Stomach (tissue), 9 donors: ENCODE measurements around the gene CALR. TPM values are rescaled to one million over a fixed set of nuclear protein-coding genes. Genes with fewer than 3 reads are reported as not detected.

Source experiments
- DNase-seq, 2 donors: peaks; one replicate each; pipeline versions ENCODE4 v3.0.0 to v3.0.0-alpha.2; 2013 to 2019
- H3K27ac ChIP-seq, 5 donors: fragments of 200-600 bp in 4 of 5; sonication (generic) in 4 of 5; one replicate each; pipeline ENCODE4 v1.5.1; 2013 to 2019; ENCODE audit warnings: mild to moderate bottlenecking in 1 of 5, moderate library complexity in 1 of 5
- H3K27me3 ChIP-seq, 3 donors: fragments of 200-600 bp; sonication (generic); one replicate each; pipeline ENCODE4 v1.5.1; 2017 to 2019; ENCODE audit warnings: mixed run types in 1 of 3
- H3K36me3 ChIP-seq, 4 donors: fragments of 200-600 bp; sonication (generic); 1 replicate in 3 of 4; 2 replicates in 1 of 4; pipeline ENCODE4 v1.5.1; 2016 to 2019
- H3K4me1 ChIP-seq, 4 donors: fragments of 200-600 bp; sonication (generic); one replicate each; pipeline ENCODE4 v1.5.1; 2016 to 2019
- H3K4me3 ChIP-seq, 4 donors: fragments of 200-600 bp; sonication (generic) in 3 of 4; one replicate each; pipeline ENCODE4 v1.5.1; 2016 to 2019; ENCODE audit warnings: mild to moderate bottlenecking in 1 of 4
- H3K9me3 ChIP-seq, 4 donors: fragments of 200-600 bp; sonication (generic); one replicate each; pipeline ENCODE4 v1.5.1; 2016 to 2019
- EP300 ChIP-seq: sonication (generic); formaldehyde crosslinking; IDR thresholded peaks from one replicate; pipeline ENCODE4 v1.6.1; 2017; ENCODE audit warnings: antibody characterized with exemption
- POLR2A ChIP-seq, 4 donors: fragments of 450-650 bp; IDR thresholded peaks; one replicate each; pipeline ENCODE4 v1.6.1; 2016; ENCODE audit warnings: antibody characterized with exemption in 4 of 4, control low read depth in 2 of 4, mild to moderate bottlenecking in 1 of 4, moderate library complexity in 1 of 4
- POLR2AphosphoS5 ChIP-seq, 3 donors: sonication (generic); formaldehyde crosslinking; IDR thresholded peaks; one replicate each; pipeline ENCODE4 v1.6.1; 2016; ENCODE audit warnings: antibody characterized with exemption in 3 of 3
- WGBS, 5 donors: extraction: QIAGEN DNeasy Blood & Tissue Kit in 3 of 5; methylation state at CpG; one replicate each; pipeline versions ENCODE4 v1.1.5 to v1.1.7; 2013 to 2018; 5-methylcytosine and 5-hydroxymethylcytosine counted together
- intact Hi-C: fragments of 100-400 bp; cut with DNase I; formaldehyde crosslinking; loops from one replicate; pipeline ENCODE4 v1.15.1; 2023; ENCODE audit warnings: low total_unique reads
- polyA plus RNA-seq, 3 donors: library from polyadenylated mRNA; stranded (reverse); fragments of 200-250 nt; gene quantifications; one replicate each; pipeline ENCODE4 v1.2.3, GENCODE V29; 2013
- total RNA-seq, 5 donors: library from RNA; depleted of rRNA; stranded (reverse); fragments of >200 nt; gene quantifications; one replicate each; pipeline versions ENCODE4 v1.1.0 to v1.2.3, GENCODE V29; 2014 to 2016
- TF ChIP-seq, protein P1 (sequence below), 7 experiments: fragments of 450-650 bp in 4 of 7; fragments of 200-600 bp in 3 of 7; sonication (generic) in 3 of 7; IDR thresholded peaks; one replicate each; pipeline ENCODE4 v1.5.1; 2016 to 2019; ENCODE audit warnings: antibody characterized with exemption in 7 of 7, control low read depth in 2 of 7, mild to moderate bottlenecking in 1 of 7
- donor health status: healthy with polysubstance abuse.
- donor health status: Bipolar disorder and iron deficiency.
- donor health status: healthy.

CALR gene
- total and polyA plus RNA-seq, 8 donors = 71.2 to 947 (median 354) TPM

DNA sequence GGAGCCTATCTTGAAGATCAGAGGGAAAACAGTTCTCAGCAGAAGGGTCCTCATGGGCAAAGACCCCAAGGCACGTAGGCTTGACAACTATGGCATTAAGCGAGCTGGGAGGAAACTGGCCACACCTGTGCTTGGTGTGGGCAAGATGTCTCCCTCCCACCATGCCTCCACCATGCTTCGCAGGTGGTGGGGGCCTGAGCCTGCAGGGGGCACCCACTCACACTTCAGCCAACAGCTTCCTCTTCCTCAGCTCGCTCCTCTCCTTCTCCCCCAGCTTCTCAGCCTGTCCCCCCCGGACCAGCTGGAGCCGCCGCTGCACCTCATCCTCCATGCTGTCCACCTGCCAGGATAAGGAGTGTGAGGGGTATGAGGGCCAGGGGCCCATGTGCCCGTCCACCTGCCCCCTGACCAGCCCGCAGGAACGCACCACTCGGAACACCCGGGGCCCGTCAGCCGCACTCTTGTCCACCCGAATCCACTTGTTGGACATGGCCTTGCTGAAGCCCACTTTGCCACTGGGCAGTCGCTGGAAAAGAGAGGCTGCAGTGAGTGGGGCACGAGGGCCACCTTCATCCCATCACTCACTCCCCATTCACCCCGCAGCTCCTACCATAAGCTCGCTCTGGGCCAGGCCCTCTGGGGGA is 8.3 kb upstream of the CALR start:
- no peak overlapping the region for H3K4me3 ChIP-seq
- H3K27ac ChIP-seq = no peak overlapping the region
- 88 to 96% (median 91%) methylated on average over 10 to 19 of the region's 19 CpGs for WGBS, 5 donors
- H3K4me1 ChIP-seq = peaks cover 11 to 32% (median 23%) of the 10 kb centered on the region in 4 donors
- peaks cover 53 to 61% (median 58%) of the 10 kb centered on the region in 4 donors for H3K36me3 ChIP-seq
- no peak for DNase-seq
- TF ChIP-seq EP300 = no peak
- TF ChIP-seq POLR2A (IDR thresholded peaks at IDR 0.05) = no peak
- no peak for TF ChIP-seq POLR2AphosphoS5 (IDR thresholded peaks at IDR 0.05)
- TF ChIP-seq, protein P1, sequence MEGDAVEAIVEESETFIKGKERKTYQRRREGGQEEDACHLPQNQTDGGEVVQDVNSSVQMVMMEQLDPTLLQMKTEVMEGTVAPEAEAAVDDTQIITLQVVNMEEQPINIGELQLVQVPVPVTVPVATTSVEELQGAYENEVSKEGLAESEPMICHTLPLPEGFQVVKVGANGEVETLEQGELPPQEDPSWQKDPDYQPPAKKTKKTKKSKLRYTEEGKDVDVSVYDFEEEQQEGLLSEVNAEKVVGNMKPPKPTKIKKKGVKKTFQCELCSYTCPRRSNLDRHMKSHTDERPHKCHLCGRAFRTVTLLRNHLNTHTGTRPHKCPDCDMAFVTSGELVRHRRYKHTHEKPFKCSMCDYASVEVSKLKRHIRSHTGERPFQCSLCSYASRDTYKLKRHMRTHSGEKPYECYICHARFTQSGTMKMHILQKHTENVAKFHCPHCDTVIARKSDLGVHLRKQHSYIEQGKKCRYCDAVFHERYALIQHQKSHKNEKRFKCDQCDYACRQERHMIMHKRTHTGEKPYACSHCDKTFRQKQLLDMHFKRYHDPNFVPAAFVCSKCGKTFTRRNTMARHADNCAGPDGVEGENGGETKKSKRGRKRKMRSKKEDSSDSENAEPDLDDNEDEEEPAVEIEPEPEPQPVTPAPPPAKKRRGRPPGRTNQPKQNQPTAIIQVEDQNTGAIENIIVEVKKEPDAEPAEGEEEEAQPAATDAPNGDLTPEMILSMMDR (IDR thresholded peaks at IDR 0.05) = no peak
- intact Hi-C loops = loop anchor here (10.0 kb wide), 1 partner anchor 45 kb away; the partner anchor contains the start of genes DNASE2 and KLF1
- no peaks in the 10 kb centered on the region for H3K9me3 ChIP-seq
- H3K27me3 ChIP-seq = no peaks in the 10 kb centered on the region

GRCh38 chr19:12932392-12933286 is 5.8 kb upstream of the CALR start:
- TF ChIP-seq, protein P1 (IDR thresholded peaks at IDR 0.05) = no peak
- TF ChIP-seq POLR2AphosphoS5 (IDR thresholded peaks at IDR 0.05) = no peak
- no peak for TF ChIP-seq POLR2A (IDR thresholded peaks at IDR 0.05)
- no peak for TF ChIP-seq EP300
- H3K4me1 ChIP-seq = peaks cover 18 to 43% (median 28%) of the 10 kb centered on the region in 4 donors
- H3K36me3 ChIP-seq = peaks cover 28 to 36% (median 33%) of the 10 kb centered on the region in 4 donors
- no peaks in the 10 kb centered on the region for H3K27me3 ChIP-seq
- intact Hi-C loops = loop anchor here (10.0 kb wide), 1 partner anchor 48 kb away; the partner anchor contains the start of genes DNASE2 and KLF1
- H3K27ac ChIP-seq = peak overlapping the region; percentile 81 to 91 (median 85)
- H3K4me3 ChIP-seq = peak overlapping the region; percentile 80 to 97 (median 92)
- WGBS, 5 donors = 25 to 28% (median 26%) methylated on average over 16 of the region's 16 CpGs
- DNase-seq = no peak
- no peaks in the 10 kb centered on the region for H3K9me3 ChIP-seq

DNA sequence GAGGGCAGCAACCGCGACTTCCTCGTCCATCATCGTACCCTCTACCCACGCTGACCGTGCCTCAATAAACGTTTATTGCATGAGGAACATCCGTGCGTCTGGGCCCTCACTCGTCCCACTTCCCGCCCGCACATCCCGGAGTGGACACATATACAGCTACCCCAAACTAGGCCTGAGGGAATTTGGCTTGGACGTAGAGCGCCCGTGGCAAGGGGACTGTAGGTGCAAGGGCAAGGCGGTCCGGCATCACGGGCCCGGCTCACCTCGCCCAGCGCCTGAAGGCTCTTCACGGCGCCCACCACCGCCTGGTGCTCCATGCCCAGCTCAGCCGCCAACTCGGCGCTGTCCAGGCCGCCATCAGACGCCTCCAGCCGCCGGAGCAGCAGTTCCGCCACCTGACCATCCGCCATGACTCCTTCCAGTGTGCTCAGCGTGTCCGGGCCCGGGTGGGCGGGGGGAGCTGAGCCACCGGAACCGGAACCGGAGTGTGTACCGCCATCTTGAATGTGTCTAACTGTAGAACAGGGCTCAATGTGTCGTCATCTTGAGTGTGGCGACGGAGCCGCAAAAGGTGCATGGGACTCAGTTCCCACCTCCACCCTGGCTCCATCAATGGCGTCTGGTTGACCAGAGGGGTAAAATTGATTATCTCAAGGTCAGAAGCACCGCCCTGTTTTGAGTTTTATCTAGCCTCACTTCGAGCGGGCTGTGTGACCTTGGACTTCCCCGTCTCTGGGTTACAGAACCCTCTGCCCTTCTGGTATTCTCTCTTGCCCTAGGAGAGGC is 4.9 kb upstream of the CALR start, which contains the start of gene FARSA:
TSS of gene FARSA (minus strand) at position 425 of the 786 bp plus-strand sequence. CDS start at position 410, 15 bp downstream.
- peak within 1 kb of the TSS; percentile 80 to 97 (median 92) for H3K4me3 ChIP-seq
- peak; percentile 93 to 97 for DNase-seq
- peaks cover 22 to 48% (median 32%) of the 10 kb centered on the region in 4 donors for H3K4me1 ChIP-seq
- no peaks in the 10 kb centered on the region for H3K27me3 ChIP-seq
- H3K36me3 ChIP-seq = peaks cover 21 to 28% (median 25%) of the 10 kb centered on the region in 4 donors
- peak within 1 kb of the TSS; percentile 81 to 91 (median 85) for H3K27ac ChIP-seq
- TF ChIP-seq EP300 = no peak
- peak; percentile 84 to 98 (median 98) for TF ChIP-seq POLR2AphosphoS5 (IDR thresholded peaks at IDR 0.05)
- 1 to 2% (median 1%) methylated on average over 41 to 51 of the region's 51 CpGs for WGBS, 5 donors
- intact Hi-C loops = loop anchor here (10.0 kb wide), 1 partner anchor 49 kb away; the partner anchor contains the start of genes DNASE2 and KLF1
- no peaks in the 10 kb centered on the region for H3K9me3 ChIP-seq

DNA sequence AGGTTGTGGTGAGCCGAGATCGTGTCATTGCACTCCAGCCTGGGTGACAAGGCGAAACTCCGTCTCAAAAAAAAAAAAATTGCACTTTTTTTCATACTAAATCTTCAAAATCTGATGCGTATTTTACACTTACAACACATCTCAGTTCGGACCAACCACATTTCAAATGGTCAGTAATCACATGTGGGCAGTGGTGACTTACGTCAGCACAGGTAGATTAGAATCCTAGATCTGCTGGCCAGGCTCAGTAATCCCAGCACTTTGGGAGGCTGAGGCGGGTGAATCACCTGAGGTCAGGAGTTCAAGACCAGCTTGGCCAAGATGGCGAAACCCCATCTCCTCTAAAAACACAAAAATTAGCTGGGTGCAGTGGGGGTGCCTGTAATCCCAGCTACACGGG is 3.3 kb upstream of the CALR start:
- 89 to 92% (median 91%) methylated on average over 10 of the region's 10 CpGs for WGBS, 5 donors
- no peaks in the 10 kb centered on the region for H3K9me3 ChIP-seq
- intact Hi-C loops = loop anchor here (10.0 kb wide), 1 partner anchor 50 kb away; the partner anchor contains the start of genes DNASE2 and KLF1

More for the DNA sequence above, 3.3 kb upstream of the CALR start:
- TF ChIP-seq EP300 (no peak), POLR2A (IDR thresholded peaks at IDR 0.05) (no peak), POLR2AphosphoS5 (IDR thresholded peaks at IDR 0.05) (no peak)
- TF ChIP-seq, protein P1 (IDR thresholded peaks at IDR 0.05) = no peak
- no peak overlapping the region for H3K4me3 ChIP-seq
- DNase-seq = no peak
- no peak overlapping the region for H3K27ac ChIP-seq
- peaks cover 11 to 20% (median 14%) of the 10 kb centered on the region in 4 donors for H3K36me3 ChIP-seq
- H3K4me1 ChIP-seq = peaks cover 29 to 59% (median 40%) of the 10 kb centered on the region in 4 donors
- H3K27me3 ChIP-seq = no peaks in the 10 kb centered on the region
